ENCODE measurements around the gene ATP5MC2.
"Not testable (repeated sequence)": the region's sequence is repeated elsewhere in the genome, so short reads cannot be mapped to it uniquely, and the experiment has no call there.

The ATP5MC2 gene

GRCh38 chr12:53683494-53683893, 7.6 kb upstream of the ATP5MC2 start:
- Histone ChIP-seq H3K27me3 (ENCODE audit: insufficient read depth, low read length) (no peaks in the 10 kb centered on the region), H3K27ac (ENCODE audit: low read depth, low read length, poor library complexity, severe bottlenecking) (no peak overlapping the region), H3K9me2 (ENCODE audit: low read depth, low read length) (no peaks in the 10 kb centered on the region), H4K20me1 (ENCODE audit: insufficient read depth, low read length) (no peaks in the 10 kb centered on the region), H3K9ac (ENCODE audit: low read length) (no peak overlapping the region), H3K79me2 (ENCODE audit: insufficient read depth, low read length) (no peaks in the 10 kb centered on the region), H3K4me1 (ENCODE audit: insufficient read depth, low read length, severe bottlenecking) (no peaks in the 10 kb centered on the region), H2AFZ (ENCODE audit: low read length) (no peak overlapping the region), H3K36me3 (ENCODE audit: insufficient read depth, low read length) (no peaks in the 10 kb centered on the region), H3K4me3 (ENCODE audit: low read depth, low read length, poor library complexity, severe bottlenecking) (no peak overlapping the region), H3K4me2 (ENCODE audit: low read length) (no peak overlapping the region), H3F3A (ENCODE audit: insufficient read depth, low read length) (no peaks in the 10 kb centered on the region), H3K9me3 (ENCODE audit: low read length) (no peaks in the 10 kb centered on the region)
- TF ChIP-seq EZH2 (IDR thresholded peaks at IDR 0.05; ENCODE audit: borderline replicate concordance, low read length), result no peak
- TF ChIP-seq CTCF (IDR thresholded peaks at IDR 0.05; ENCODE audit: low read length), result no peak

- H3K9ac ChIP-seq (ENCODE audit: low read length); H3F3A ChIP-seq (ENCODE audit: insufficient read depth, low read length); H3K27ac ChIP-seq (ENCODE audit: low read depth, low read length, poor library complexity, severe bottlenecking); H3K36me3 ChIP-seq (ENCODE audit: insufficient read depth, low read length); H3K79me2 ChIP-seq (ENCODE audit: insufficient read depth, low read length); H3K9me3 ChIP-seq (ENCODE audit: low read length); H2AFZ ChIP-seq (ENCODE audit: low read length); H3K4me2 ChIP-seq (ENCODE audit: low read length); H3K9me2 ChIP-seq (ENCODE audit: low read depth, low read length); H4K20me1 ChIP-seq (ENCODE audit: insufficient read depth, low read length); H3K27me3 ChIP-seq (ENCODE audit: insufficient read depth, low read length); H3K4me3 ChIP-seq (ENCODE audit: low read depth, low read length, poor library complexity, severe bottlenecking): not testable (repeated sequence)
- peaks cover 18% of the 10 kb centered on the region for H3K4me1 ChIP-seq (ENCODE audit: insufficient read depth, low read length, severe bottlenecking)
These were observed 4.2 kb upstream of the ATP5MC2 start for GRCh38 chr12:53680061-53680460.

GRCh38 chr12:53677800-53678148, 1.9 kb upstream of the ATP5MC2 start:
- Histone ChIP-seq H3K9ac (ENCODE audit: low read length) (no peak overlapping the region), H3K9me3 (ENCODE audit: low read length) (no peaks in the 10 kb centered on the region), H3K27me3 (ENCODE audit: insufficient read depth, low read length) (no peaks in the 10 kb centered on the region), H3K79me2 (ENCODE audit: insufficient read depth, low read length) (peaks cover 19% of the 10 kb centered on the region), H3K36me3 (ENCODE audit: insufficient read depth, low read length) (peaks cover 20% of the 10 kb centered on the region; the same call in 1 of the 2 replicates), H3F3A (ENCODE audit: insufficient read depth, low read length) (no peaks in the 10 kb centered on the region), H3K27ac (ENCODE audit: low read depth, low read length, poor library complexity, severe bottlenecking) (no peak overlapping the region), H3K9me2 (ENCODE audit: low read depth, low read length) (no peaks in the 10 kb centered on the region), H3K4me3 (ENCODE audit: low read depth, low read length, poor library complexity, severe bottlenecking) (no peak overlapping the region), H2AFZ (ENCODE audit: low read length) (no peak overlapping the region), H3K4me1 (ENCODE audit: insufficient read depth, low read length, severe bottlenecking) (peaks cover 27% of the 10 kb centered on the region), H4K20me1 (ENCODE audit: insufficient read depth, low read length) (no peaks in the 10 kb centered on the region), H3K4me2 (ENCODE audit: low read length) (no peak overlapping the region; the same call in 1 of the 2 replicates)
- TF ChIP-seq EZH2 (IDR thresholded peaks at IDR 0.05; ENCODE audit: borderline replicate concordance, low read length) (no peak), CTCF (IDR thresholded peaks at IDR 0.05; ENCODE audit: low read length) (no peak)

- H3K27me3 ChIP-seq (ENCODE audit: insufficient read depth, low read length), result no peaks in the 10 kb centered on the region
- no peaks in the 10 kb centered on the region for H3K9me3 ChIP-seq (ENCODE audit: low read length)
- H3F3A ChIP-seq (ENCODE audit: insufficient read depth, low read length), result no peaks in the 10 kb centered on the region
- H4K20me1 ChIP-seq (ENCODE audit: insufficient read depth, low read length), result no peaks in the 10 kb centered on the region
- peaks cover 25% of the 10 kb centered on the region for H3K36me3 ChIP-seq (ENCODE audit: insufficient read depth, low read length)
- H2AFZ ChIP-seq (ENCODE audit: low read length), result peak overlapping the region; percentile 69
- no peak for TF ChIP-seq EZH2 (IDR thresholded peaks at IDR 0.05; ENCODE audit: borderline replicate concordance, low read length)
- no peak for TF ChIP-seq CTCF (IDR thresholded peaks at IDR 0.05; ENCODE audit: low read length)
- peak overlapping the region; percentile 65 for H3K9ac ChIP-seq (ENCODE audit: low read length)
- H3K27ac ChIP-seq (ENCODE audit: low read depth, low read length, poor library complexity, severe bottlenecking), result no peak overlapping the region
- H3K4me3 ChIP-seq (ENCODE audit: low read depth, low read length, poor library complexity, severe bottlenecking), result peak overlapping the region; percentile 75
- H3K9me2 ChIP-seq (ENCODE audit: low read depth, low read length), result no peaks in the 10 kb centered on the region
- peaks cover 19% of the 10 kb centered on the region for H3K79me2 ChIP-seq (ENCODE audit: insufficient read depth, low read length)
- peaks cover 27% of the 10 kb centered on the region for H3K4me1 ChIP-seq (ENCODE audit: insufficient read depth, low read length, severe bottlenecking)
- H3K4me2 ChIP-seq (ENCODE audit: low read length), result peak overlapping the region; percentile 90
These were observed 1.3 kb upstream of the ATP5MC2 start for GRCh38 chr12:53677016-53677799.
